Measurements from ENCODE around the gene POLR3K.

The POLR3K gene

DNA sequence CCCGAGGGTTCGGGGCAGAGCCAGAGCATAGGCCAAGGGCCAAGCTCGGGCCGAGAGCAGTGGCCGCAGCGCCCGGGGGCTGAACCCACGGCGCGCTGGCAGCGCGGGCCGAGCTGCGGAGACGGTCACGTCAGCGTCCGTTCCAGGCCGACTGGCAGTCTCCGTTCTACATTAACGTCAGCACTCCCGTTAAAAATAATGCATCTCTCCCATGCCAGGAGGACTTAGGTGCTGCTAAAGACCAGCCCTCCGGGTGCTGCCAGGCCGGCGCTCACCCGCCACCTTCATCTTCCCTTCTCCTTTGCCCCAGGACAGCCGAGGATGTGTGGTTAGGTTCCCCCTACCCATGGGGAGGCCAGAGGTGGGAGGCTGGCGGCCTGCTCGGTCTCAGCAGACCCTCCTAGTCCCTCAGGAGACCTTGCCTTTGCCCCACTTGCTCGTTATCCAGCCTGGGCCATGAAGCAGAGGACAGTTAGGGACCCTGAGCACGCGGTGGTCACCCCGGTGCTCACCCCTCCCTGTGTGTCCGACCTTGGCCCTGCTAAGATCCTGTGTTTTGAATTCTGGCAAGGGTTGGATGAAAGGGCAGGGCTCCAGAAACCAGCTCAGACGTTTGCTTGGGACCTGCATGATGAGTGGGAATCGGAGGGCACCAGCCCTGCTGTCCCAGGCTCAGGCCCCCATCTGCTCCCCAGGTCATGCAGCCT lies 25.2 kb upstream of the POLR3K start:
- Histone ChIP-seq H3K4me3 (ENCODE audit: insufficient read depth, low read length, poor library complexity, severe bottlenecking) (peak overlapping the region; percentile 66), H3K79me2 (ENCODE audit: insufficient read depth, low read length) (no peaks in the 10 kb centered on the region), H3K27ac (ENCODE audit: low read depth, low read length) (peak overlapping the region; percentile 55), H3F3A (ENCODE audit: insufficient read depth) (no peaks in the 10 kb centered on the region), H3K36me3 (ENCODE audit: low read length) (no peaks in the 10 kb centered on the region), H3K9ac (ENCODE audit: low read length) (peak overlapping the region; percentile 82), H3K4me2 (ENCODE audit: low read depth, low read length, poor library complexity, severe bottlenecking) (peak overlapping the region; percentile 59), H2AFZ (ENCODE audit: low read depth, low read length, severe bottlenecking) (no peak overlapping the region), H3K27me3 (ENCODE audit: low read length) (no peaks in the 10 kb centered on the region), H3K9me2 (replicated peaks; ENCODE audit: insufficient read depth, low read length) (no peaks in the 10 kb centered on the region), H3K9me3 (ENCODE audit: insufficient read depth, low read length) (no peaks in the 10 kb centered on the region), H4K20me1 (ENCODE audit: low read depth, low read length) (no peaks in the 10 kb centered on the region)
- TF ChIP-seq, protein P1, sequence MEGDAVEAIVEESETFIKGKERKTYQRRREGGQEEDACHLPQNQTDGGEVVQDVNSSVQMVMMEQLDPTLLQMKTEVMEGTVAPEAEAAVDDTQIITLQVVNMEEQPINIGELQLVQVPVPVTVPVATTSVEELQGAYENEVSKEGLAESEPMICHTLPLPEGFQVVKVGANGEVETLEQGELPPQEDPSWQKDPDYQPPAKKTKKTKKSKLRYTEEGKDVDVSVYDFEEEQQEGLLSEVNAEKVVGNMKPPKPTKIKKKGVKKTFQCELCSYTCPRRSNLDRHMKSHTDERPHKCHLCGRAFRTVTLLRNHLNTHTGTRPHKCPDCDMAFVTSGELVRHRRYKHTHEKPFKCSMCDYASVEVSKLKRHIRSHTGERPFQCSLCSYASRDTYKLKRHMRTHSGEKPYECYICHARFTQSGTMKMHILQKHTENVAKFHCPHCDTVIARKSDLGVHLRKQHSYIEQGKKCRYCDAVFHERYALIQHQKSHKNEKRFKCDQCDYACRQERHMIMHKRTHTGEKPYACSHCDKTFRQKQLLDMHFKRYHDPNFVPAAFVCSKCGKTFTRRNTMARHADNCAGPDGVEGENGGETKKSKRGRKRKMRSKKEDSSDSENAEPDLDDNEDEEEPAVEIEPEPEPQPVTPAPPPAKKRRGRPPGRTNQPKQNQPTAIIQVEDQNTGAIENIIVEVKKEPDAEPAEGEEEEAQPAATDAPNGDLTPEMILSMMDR (IDR thresholded peaks at IDR 0.05; ENCODE audit: insufficient read depth, low read length, poor library complexity, severe bottlenecking): no peak

DNA sequence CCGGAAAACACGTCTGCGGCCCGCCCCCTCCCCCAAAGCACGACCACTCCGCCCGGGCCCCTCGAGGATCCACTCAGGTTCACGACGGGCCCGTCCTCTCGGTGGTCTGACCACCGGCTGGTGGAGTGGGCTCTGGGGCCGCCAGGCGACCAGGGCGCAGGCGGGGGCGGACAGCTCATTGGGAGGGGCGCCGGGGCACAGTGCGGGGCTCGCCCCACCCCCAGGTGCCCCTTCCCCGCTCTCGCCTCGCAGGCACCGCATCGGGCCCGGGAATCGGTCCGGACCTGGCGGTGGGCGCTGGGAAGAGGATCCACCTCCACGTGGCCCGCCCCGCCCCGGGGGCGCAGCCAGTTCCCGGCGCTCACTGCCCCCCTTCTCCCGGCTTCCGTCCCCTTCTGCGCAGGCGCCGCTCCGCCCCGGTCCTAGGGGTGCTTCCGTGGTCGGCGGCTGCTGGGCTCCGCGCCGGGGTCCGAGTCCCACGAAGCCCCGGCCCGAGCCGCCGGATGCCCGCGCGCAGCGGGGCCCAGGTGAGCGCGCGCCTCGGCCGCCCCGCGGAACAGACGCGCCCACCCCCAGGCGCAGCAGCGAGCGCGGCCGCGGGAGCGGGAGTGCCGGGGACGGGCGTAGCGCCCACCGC lies 24.5 kb upstream of the POLR3K start, which contains the start of gene MPG:
Gene MPG (plus strand): TSS at position 419 of the 637 bp plus-strand sequence. CDS start 85 bp downstream, at position 504.
- no peaks in the 10 kb centered on the region for H3K9me2 ChIP-seq (replicated peaks; ENCODE audit: insufficient read depth, low read length)
- peak within 1 kb of the TSS; percentile 66 for H3K4me3 ChIP-seq (ENCODE audit: insufficient read depth, low read length, poor library complexity, severe bottlenecking)
- H3K4me2 ChIP-seq (ENCODE audit: low read depth, low read length, poor library complexity, severe bottlenecking): peak within 1 kb of the TSS; percentile 59
- H3F3A ChIP-seq (ENCODE audit: insufficient read depth): no peaks in the 10 kb centered on the region
- H3K79me2 ChIP-seq (ENCODE audit: insufficient read depth, low read length): no peaks in the 10 kb centered on the region
- peak within 1 kb of the TSS; percentile 55 for H2AFZ ChIP-seq (ENCODE audit: low read depth, low read length, severe bottlenecking)
- H3K27me3 ChIP-seq (ENCODE audit: low read length): no peaks in the 10 kb centered on the region
- no peaks in the 10 kb centered on the region for H4K20me1 ChIP-seq (ENCODE audit: low read depth, low read length)
- no peaks in the 10 kb centered on the region for H3K36me3 ChIP-seq (ENCODE audit: low read length)
- peak within 1 kb of the TSS; percentile 55 for H3K27ac ChIP-seq (ENCODE audit: low read depth, low read length)
- no peak for TF ChIP-seq EZH2phosphoT487 (conservative IDR thresholded peaks at IDR 0.05; ENCODE audit: low read length)
- TF ChIP-seq, protein P1 (IDR thresholded peaks at IDR 0.05; ENCODE audit: insufficient read depth, low read length, poor library complexity, severe bottlenecking): no peak
- peak within 1 kb of the TSS; percentile 82 for H3K9ac ChIP-seq (ENCODE audit: low read length)
- H3K9me3 ChIP-seq (ENCODE audit: insufficient read depth, low read length): no peaks in the 10 kb centered on the region

DNA sequence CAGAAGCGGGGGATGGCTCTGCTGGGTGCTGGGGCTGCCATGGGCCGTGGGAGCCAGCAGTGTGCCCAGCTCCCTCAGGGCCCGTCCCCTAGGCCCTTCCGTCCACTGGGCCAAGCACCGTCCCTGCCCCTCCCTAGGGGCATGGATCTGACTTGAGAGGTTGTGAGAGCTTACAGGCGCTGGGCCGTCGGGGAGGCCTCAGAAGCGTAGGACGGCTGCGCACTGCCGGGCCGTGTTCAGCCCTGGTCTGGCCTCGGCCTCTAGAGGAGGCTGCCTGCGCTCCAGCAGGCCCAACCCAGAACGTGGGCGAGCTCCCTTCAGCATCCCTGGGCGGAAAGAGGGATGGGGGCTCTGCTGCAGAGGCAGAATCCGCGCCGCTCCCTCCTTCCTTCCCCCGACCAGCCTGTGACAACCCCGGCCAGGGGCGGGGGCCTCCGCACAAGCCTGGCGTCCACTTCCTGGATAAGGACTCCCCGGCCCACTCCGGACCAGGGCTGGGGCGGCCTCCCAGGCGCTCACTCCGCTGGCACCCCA lies 23.9 kb upstream of the POLR3K start:
- peak overlapping the region; percentile 82 for H3K9ac ChIP-seq (ENCODE audit: low read length)
- TF ChIP-seq EZH2phosphoT487 (conservative IDR thresholded peaks at IDR 0.05; ENCODE audit: low read length): no peak
- TF ChIP-seq, protein P1 (IDR thresholded peaks at IDR 0.05; ENCODE audit: insufficient read depth, low read length, poor library complexity, severe bottlenecking): no peak
- H3K9me2 ChIP-seq (replicated peaks; ENCODE audit: insufficient read depth, low read length): no peaks in the 10 kb centered on the region
- H3K27me3 ChIP-seq (ENCODE audit: low read length): no peaks in the 10 kb centered on the region
- H3K4me2 ChIP-seq (ENCODE audit: low read depth, low read length, poor library complexity, severe bottlenecking): peak overlapping the region; percentile 59
- no peaks in the 10 kb centered on the region for H4K20me1 ChIP-seq (ENCODE audit: low read depth, low read length)
- H3F3A ChIP-seq (ENCODE audit: insufficient read depth): no peaks in the 10 kb centered on the region
- no peaks in the 10 kb centered on the region for H3K36me3 ChIP-seq (ENCODE audit: low read length)
- H3K27ac ChIP-seq (ENCODE audit: low read depth, low read length): 0 out of 2 replicates have a peak overlapping the region, but pooled peaks have one; percentile 3
- no peaks in the 10 kb centered on the region for H3K79me2 ChIP-seq (ENCODE audit: insufficient read depth, low read length)
- H3K4me3 ChIP-seq (ENCODE audit: insufficient read depth, low read length, poor library complexity, severe bottlenecking): peak overlapping the region; percentile 66
- H2AFZ ChIP-seq (ENCODE audit: low read depth, low read length, severe bottlenecking): peak overlapping the region; percentile 55
- H3K9me3 ChIP-seq (ENCODE audit: insufficient read depth, low read length): no peaks in the 10 kb centered on the region

All from SU-DHL-6 (cell line).